Measurements from ENCODE around the gene UROS. TPM values are rescaled to one million over a fixed set of nuclear protein-coding genes. Genes with fewer than 3 reads are reported as not detected.

Gene UROS
- 10 to 100 TPM; 30.6 to 39.8 (median 39.3) TPM for total RNA-seq

DNA sequence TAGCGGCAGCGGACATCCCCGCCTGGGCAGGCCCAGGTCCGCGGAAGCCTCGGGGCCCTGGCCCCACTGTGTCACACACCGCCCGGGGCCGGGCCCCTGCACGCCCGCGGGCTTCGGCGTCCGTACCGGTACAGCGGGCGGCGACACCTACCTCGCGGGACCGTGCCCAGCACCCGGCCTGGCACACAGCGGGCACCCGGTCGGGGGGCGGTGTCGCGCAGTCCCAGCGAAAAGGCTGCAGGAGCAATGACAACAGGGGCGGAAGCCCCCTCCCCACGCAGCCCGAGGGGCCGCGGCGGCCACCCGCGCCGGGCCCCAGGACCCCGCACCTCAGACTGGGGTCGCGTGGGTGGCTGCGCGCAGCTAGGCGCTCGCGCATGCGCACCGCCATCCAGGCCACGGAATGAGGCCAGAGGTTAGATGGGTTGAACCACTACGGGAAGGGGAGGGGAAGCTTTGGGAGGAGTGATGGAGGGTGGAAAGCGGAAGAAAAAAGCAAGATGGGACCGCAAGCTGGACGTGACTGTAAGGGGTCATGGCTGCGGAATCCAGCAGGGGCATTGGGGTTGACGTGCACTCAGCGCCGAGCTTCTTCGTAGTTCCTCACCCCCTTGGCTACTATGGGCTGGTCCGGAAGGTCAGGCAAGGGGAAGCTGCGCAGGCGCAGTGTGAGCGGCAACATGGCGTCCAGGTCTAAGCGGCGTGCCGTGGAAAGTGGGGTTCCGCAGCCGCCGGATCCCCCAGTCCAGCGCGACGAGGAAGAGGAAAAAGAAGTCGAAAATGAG is at the start of gene UROS, which contains the start of gene BCCIP:
TSS of gene UROS (minus strand) at position 381 of the 785 bp plus-strand sequence. CDS start 6,759 bp downstream, outside the sequence.
TSS of gene BCCIP (plus strand) at position 669 of the 785 bp plus-strand sequence. CDS start at position 681, 12 bp downstream.
- TF ChIP-seq, protein P1, sequence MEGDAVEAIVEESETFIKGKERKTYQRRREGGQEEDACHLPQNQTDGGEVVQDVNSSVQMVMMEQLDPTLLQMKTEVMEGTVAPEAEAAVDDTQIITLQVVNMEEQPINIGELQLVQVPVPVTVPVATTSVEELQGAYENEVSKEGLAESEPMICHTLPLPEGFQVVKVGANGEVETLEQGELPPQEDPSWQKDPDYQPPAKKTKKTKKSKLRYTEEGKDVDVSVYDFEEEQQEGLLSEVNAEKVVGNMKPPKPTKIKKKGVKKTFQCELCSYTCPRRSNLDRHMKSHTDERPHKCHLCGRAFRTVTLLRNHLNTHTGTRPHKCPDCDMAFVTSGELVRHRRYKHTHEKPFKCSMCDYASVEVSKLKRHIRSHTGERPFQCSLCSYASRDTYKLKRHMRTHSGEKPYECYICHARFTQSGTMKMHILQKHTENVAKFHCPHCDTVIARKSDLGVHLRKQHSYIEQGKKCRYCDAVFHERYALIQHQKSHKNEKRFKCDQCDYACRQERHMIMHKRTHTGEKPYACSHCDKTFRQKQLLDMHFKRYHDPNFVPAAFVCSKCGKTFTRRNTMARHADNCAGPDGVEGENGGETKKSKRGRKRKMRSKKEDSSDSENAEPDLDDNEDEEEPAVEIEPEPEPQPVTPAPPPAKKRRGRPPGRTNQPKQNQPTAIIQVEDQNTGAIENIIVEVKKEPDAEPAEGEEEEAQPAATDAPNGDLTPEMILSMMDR (IDR thresholded peaks at IDR 0.05) = no peak
- DNase-seq (ENCODE audit: low spot score) = peak; percentile 72
- ATAC-seq (ENCODE audit: low FRiP score) = peak; percentile 99

- DNase-seq (ENCODE audit: low spot score) = no peak
- ATAC-seq (ENCODE audit: low FRiP score) = no peak
- TF ChIP-seq, protein P1 (IDR thresholded peaks at IDR 0.05) = no peak
Observed at GRCh38 chr10:125871338-125871737, 48.3 kb upstream of the UROS start.

DNA sequence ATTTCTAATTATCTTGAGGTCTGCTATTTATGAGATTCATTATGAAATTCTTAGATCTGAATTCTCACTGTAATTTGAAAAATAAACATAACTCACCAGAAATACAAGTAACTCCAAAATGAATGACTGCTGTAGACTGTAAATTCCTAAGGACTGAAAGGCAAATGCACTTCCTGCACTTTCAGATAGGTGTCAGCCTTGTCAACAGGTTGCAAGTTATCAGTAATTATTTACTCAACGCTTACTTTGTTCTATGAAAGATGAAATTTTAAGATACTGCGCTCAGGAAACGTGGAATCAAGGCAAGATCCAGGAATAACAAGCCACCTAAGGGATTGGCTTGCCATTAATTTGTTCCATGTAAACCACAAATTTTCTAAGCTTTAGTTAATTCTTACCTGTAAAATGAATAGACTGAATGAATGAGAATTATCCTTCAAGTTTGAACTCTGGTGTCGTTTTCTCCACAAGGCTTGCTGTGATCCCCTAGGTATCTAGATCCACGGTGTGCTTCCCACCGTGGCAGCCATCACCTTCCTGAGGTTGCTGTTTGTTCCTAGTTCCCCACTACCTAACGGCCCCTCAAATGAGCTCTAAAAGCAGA is 45.4 kb upstream of the UROS start:
- no peak for ATAC-seq (ENCODE audit: low FRiP score)
- DNase-seq (ENCODE audit: low spot score) = no peak
- TF ChIP-seq, protein P1 (IDR thresholded peaks at IDR 0.05) = no peak

DNA sequence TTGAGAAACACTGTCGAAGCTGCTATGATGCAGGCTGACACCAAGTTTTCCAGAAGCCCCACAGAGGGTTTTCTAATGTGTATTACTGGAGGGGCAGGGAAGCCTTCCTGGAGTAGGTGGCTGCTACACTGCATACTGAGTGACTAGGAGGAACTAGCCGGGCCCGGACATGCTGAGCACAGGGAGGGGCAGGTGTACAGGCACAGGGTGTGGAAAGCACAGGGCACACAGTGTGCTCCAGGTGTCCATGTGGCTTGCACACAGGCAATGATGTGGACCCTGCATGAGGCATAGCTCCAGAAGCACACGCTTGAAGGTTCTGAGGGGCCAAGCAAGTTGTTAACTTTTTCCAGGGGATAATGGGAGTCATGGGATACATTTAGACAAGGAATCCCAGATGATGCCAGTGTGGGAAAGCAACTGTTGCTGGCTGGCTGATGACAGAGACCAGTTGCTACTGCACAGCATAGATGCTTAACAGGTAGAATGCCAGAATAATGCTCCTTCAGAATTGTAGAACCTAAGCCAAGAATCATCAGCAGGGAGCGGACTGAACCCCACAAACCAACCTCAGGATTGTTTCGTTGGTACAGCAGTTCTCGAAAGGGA is 43.5 kb upstream of the UROS start:
- ATAC-seq (ENCODE audit: low FRiP score) = no peak
- TF ChIP-seq, protein P1 (IDR thresholded peaks at IDR 0.05) = no peak
- no peak for DNase-seq (ENCODE audit: low spot score)

GRCh38 chr10:125865120-125865519 is 42.1 kb upstream of the UROS start:
- DNase-seq (ENCODE audit: low spot score) = no peak
- ATAC-seq (ENCODE audit: low FRiP score) = no peak
- TF ChIP-seq, protein P1 (IDR thresholded peaks at IDR 0.05) = no peak

DNA sequence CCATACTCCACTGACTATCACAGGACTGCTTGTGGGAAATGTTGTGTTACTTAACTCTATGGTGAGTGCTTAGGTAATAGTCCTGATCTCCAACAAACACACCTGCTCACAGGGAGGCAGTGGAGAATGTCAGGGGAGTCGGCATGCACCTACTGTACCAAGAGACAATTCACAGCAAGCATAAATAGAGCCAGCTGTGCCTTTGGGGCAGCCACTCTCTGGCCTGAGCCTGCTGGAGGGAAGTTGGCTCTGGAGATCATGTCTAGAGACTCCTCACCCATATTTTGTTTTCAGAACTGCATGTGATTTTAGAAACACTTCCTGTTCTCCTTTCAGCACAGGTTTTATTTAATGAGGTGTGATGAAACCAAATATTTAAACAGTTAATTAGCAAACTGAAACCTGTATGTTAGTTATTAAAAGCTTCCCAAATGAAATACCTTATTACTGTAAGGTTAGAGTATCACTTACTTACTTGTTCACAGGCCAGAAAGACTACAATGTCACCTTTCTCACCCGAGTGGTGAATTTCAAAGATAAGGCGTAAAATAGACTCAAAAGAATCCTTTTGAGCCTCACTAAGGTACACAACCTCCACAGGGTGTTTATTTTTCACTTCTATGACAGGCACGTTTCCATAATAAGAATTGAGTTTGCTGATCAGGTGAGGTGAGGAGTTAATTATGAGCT is 36.2 kb upstream of the UROS start:
- DNase-seq (ENCODE audit: low spot score) (no peak), ATAC-seq (ENCODE audit: low FRiP score) (no peak)
- TF ChIP-seq, protein P1 (IDR thresholded peaks at IDR 0.05) = no peak
